NCI-H146 treated with DMSO at 0.1 percent for 48 hours (cell line): Measurements from ENCODE around the gene TCF12.
"Not testable (repeated sequence)": the region's sequence is repeated elsewhere in the genome, so short reads cannot be mapped to it uniquely, and the experiment has no call there.

ENCODE experiments used
- DNase-seq: peaks from one replicate; lab custom pipeline; 2025; ENCODE audit not compliant: unreplicated experiment; lab: John Stamatoyannopoulos, UW

The TCF12 gene

DNA sequence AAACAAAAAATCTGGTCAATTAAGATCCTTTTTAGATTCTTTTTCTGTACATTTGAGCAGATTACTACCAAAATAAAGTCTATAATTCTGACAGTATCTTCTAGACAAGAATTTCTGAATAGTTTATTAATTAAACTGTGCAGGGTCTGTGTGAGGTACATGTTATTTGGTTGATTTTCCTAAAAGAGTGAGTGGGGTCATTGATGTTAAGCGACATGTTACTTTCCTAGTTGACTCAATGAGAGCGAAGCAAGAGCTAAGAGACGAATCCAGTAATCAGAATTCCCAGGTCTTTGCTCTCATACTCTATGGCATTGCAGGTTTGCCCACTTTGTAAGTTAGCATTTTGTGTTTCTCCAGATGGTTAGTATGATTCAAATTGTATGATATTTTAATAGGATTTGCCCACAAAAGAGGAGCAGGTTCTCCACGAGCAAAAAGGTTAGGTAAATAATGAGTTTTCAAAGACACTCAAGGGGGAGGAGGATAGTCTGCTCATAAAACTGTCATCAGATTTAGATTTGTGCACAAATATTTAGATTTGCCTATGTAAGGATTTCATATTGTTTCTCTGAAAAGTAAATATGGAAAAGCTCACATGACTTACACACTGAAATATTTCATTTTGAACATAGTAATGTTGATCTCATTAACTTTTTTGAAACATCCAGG, 240.7 kb downstream of the TCF12 start:
- no peak for DNase-seq

DNA sequence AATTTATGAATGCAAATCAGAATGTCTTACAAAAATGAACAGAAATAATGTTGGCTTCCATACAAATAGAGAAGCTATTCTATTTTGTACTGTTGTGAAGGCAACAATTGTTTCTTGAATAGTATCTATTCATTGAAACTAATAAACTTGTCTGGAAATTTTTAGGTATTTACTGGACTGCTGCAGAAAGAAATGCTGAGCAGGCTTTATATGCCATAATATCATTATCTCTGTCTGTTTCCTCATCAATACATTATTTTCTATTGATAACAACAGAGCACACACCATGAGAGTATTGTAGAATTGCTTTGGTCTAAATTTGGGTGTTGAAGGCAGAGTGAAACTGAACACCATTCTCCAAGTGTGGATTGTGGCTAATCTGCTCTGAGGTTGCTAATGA, 241.3 kb downstream of the TCF12 start:
- no peak for DNase-seq

GRCh38 chr15:57160823-57161560, 242.5 kb downstream of the TCF12 start:
- DNase-seq = no peak

- not testable (repeated sequence) for DNase-seq
These were observed 245.8 kb downstream of the TCF12 start for GRCh38 chr15:57164251-57164650.

GRCh38 chr15:57165992-57166391, 247.5 kb downstream of the TCF12 start:
- DNase-seq = no peak

DNA sequence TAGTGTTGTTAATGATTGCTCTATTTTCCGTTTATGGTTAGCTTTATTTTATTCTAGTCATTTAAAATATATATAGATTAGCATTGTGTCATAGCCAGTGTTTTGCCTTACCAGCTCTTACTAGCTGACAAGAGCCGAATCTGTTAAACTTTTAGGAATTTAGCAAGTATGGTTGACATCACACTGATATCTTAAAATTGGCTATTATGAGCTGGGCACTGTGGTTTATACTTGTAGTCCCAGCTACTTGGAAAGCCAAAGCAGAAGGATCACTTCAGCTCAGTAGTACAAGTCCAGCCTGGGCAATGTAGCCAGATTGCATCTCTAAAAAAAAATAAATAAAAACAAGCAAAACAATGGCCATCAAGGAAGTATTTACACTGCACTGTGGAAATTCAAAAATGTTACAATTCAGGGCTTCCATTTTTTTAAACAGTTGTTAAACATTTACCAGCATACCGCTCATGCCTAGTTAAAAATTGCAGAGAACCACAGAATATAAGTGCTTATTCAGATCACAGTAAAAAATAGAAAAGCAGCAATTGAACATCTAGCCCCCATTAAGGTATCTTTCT, 249.5 kb downstream of the TCF12 start:
- DNase-seq = no peak

DNA sequence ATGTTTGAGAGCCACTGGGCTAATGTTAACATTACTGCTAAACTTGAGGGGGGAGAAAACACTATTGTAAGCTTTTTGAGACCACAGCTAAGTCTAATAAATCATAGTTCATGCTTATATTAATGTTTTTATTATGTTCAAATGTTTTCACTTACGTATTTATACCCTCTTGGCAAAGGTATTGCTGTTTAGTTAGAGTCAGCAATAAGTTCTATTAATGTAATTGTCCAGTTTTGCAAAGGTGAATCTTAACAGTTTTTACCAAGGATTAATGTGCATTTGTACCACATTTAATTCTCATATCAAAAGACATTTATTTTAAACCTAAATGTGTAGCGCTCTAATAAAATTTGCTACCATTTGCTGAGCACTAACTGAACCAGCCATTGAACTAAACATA, 251.2 kb downstream of the TCF12 start:
- DNase-seq = no peak

GRCh38 chr15:57171426-57171825, 253.0 kb downstream of the TCF12 start:
- DNase-seq = no peak

- no peak for DNase-seq
These were observed 254.5 kb downstream of the TCF12 start for GRCh38 chr15:57172925-57173324.

- DNase-seq = no peak
These were observed 264.6 kb downstream of the TCF12 start for GRCh38 chr15:57183041-57183440.

- no peak for DNase-seq
These were observed 265.3 kb downstream of the TCF12 start for GRCh38 chr15:57183614-57184344.

DNA sequence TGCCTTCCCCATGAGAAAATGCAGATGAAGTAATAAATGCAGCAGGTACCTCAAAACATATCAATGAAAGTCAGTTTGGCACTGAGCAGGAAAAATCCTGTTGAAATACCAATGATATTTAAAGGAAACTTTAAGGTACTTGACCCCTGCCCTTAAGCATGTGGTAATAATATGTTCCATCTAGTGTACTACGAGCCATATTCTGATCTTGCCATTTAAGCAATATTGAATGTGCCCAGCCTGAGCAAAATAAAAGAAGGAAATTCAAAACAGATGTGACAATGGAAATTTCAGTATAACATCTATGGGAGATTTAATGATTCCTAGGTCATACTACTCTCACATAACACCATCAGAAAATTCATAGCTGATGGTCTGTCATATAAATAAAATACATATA, 266.1 kb downstream of the TCF12 start:
- no peak for DNase-seq

GRCh38 chr15:57185507-57186074, 267.1 kb downstream of the TCF12 start:
- no peak for DNase-seq

DNA sequence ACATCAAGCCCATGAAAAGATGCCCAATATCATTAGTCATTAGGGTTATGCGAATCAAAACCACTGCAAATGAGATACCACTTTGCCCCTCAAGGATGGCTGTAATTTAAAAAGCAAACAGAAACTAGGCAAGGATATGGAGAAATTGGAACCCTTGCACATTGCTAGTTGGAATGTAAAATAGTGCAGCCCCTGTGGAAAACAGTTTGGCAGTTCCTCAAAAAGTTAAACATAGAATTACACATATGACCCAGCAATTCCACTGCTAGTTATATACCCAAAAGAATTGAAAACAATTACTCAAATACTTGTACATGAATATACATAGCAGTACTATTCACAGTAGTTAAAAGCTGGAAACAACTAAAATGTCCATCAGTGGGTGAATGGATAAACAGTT, 271.0 kb downstream of the TCF12 start:
- no peak for DNase-seq

GRCh38 chr15:57190208-57190607, 271.8 kb downstream of the TCF12 start:
- no peak for DNase-seq

DNA sequence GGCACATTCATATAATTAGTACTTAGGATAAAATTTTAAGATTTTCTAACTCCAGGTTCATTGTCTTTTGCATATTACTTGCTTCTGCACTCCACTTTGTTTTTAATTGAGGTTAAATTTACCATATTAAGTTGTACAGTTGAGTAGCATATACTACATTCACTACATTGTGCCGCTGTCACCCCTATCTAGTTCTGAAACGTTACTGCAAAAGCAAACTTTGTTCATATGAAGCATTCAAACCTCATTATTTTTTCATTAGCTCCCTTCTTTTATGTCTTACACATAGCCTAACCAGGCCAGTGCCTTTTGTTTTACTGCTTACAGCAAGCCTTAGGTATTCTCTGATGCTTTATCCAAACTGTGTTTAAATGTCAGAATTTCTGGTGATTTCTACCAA, 274.7 kb downstream of the TCF12 start:
- no peak for DNase-seq

GRCh38 chr15:57195326-57195725, 276.9 kb downstream of the TCF12 start:
- DNase-seq = no peak

- no peak for DNase-seq
These were observed 278.4 kb downstream of the TCF12 start for GRCh38 chr15:57196865-57197264.

DNA sequence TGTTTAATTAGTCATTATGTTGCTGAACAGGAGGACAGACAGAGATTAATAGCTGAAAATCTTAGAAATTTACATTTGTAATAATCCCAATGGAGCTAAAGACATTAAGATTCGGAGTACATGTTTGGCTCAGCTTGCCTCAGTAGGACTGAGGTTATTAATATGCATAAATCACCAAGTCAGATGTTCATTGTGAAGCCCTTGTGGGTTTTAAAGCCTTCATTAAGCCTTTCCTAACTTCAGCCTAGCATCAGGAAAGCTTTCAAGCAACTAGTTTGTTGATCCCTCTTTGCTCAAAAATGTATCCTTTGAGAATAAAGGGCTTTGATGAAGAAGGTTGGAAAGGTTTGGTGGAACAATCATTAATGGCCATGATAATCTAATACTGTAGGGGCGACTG, 279.7 kb downstream of the TCF12 start:
- DNase-seq = no peak

DNA sequence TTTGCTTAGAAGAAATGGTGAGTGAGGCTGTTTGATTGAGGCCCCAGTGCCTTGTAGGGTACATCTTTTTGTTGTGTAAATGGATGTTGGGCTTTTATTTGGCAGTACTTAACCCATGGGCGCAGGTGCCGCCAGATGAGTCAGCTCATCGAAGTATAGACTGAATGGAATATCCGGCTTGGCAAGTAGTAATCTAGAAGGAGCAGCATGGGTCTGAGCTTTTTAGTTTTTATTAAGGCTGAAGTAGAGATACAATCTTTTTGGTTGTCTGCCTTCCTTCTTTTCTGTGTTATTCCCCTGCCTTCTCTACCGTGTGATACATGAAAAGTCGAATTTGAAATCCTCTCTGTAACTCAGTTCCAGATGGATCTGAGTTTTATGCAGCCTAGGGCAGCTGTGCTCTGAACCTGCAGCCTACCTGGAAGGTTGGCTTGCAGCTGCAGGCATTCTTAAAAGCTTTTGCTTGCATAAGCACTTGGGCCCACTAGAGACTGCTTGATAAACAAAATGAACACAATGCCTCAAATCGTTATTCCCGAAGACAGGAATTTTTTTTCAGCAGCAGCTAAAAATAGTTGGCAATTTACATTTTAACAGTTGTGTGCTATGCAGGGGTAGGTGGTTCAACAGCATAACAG, 280.3 kb downstream of the TCF12 start:
- DNase-seq = peak; percentile 84

- no peak for DNase-seq
These were observed 283.1 kb downstream of the TCF12 start for GRCh38 chr15:57201578-57201977.
